Stimulated activated effector memory CD8-positive, alpha-beta T cell treated with anti-CD3 and anti-CD28 coated beads, Interleukin-12 subunit alpha, Interleukin-12 subunit beta, amount 100 ng/mL, for 72 hours (primary cell): ENCODE data around the gene SHPK.
A peak's percentile ranks its signal among the peaks of the same experiment; 100 is the strongest.

Experiments
- ATAC-seq: fragments of 150-1000 bp; cut with Tn5 transposase; 2 replicates; pipeline ENCODE4 v1.10.0; 2021
- DNase-seq, 2 donors: peaks; one replicate each; pipeline ENCODE4 v3.0.0; 2021 to 2022; ENCODE audit warnings: low spot score in 2 of 2
- H3K27ac Mint-ChIP-seq: one replicate; pipeline ENCODE4 v1.8.0; 2022; ENCODE audit warnings: mild to moderate bottlenecking, mixed read lengths
- H3K36me3 Mint-ChIP-seq: one replicate; pipeline ENCODE4 v1.8.0; 2022; ENCODE audit warnings: mild to moderate bottlenecking, mixed read lengths
- H3K4me1 Mint-ChIP-seq: one replicate; pipeline ENCODE4 v1.8.0; 2022; ENCODE audit warnings: mixed read lengths
- H3K4me3 Mint-ChIP-seq: one replicate; pipeline ENCODE4 v1.8.0; 2022; ENCODE audit warnings: mild to moderate bottlenecking, mixed read lengths
- H3K9me3 Mint-ChIP-seq: one replicate; pipeline ENCODE4 v1.8.0; 2022; ENCODE audit warnings: mixed read lengths

SHPK gene

DNA sequence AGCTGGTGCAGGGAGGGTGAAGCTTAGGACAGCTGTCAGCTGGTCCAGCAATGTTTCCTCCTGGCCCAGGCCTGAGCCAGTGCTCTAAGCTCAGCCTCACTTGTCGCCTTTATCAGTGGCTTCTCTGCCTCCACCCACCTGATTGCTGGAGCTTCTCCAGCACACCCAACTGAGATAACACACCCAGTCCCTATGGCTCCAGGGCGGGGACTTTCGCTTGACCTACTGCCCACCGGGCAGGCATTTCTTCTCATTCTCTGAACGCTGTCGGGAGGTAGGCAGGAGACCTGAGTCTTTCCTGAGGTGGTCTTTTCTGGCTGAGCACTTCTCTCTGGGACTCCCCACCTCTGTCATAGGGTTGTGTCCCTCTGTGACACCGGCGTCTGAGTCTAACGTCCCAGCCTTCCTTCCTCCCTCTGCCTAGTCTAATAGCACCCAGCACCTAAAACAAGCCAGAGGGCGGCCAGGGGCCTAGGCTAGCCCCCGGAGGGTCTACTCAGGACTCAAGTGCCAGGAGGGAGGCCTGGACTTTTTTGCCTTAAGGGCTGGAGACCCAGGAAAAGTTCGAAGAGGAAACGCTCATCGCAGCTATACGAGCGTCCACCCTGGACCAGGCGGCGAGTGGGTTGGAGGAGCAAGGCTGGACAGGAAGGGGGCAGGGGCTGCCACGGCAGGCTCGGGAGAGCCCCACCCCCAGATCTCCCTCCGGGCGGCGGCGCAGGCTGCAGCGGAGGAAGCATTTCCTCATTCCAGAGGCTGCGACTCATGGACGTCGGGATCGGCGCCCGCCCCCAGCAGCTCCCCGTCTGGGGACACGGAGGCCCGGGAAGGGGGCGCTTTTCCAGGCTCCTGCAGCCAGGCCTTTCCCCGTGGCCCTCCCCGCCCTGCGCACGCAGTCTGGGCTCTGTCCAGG lies 31.6 kb upstream of the SHPK start:
- Mint-ChIP-seq H3K27ac (peak overlapping the region; percentile 95), H3K4me3 (peak overlapping the region; percentile 93), H3K9me3 (no peaks in the 10 kb centered on the region), H3K36me3 (peaks cover 60% of the 10 kb centered on the region), H3K4me1 (peaks cover 29% of the 10 kb centered on the region)
- DNase-seq (no peak), ATAC-seq (peak; percentile 1)

DNA sequence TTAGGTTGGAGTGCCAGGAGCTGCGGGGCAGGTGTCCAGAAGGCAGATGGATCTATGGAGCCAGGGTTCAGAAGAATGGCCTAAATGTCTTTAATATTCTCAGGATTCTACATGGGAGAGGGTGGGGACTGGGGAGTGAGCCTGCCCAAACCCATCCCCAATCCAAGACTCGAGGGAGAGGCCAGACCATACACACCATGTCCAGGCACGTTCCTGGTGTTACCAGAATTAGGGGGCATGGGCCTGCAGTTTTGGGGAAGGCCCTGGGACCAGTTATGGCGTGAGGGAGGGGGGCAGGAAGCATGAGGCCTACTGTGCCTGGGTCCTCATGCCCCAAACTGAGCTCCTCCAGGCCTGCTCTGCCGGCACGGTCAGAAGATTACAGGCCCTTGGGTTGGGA lies 30.5 kb upstream of the SHPK start:
- no peak for ATAC-seq
- no peaks in the 10 kb centered on the region for H3K9me3 Mint-ChIP-seq

DNA sequence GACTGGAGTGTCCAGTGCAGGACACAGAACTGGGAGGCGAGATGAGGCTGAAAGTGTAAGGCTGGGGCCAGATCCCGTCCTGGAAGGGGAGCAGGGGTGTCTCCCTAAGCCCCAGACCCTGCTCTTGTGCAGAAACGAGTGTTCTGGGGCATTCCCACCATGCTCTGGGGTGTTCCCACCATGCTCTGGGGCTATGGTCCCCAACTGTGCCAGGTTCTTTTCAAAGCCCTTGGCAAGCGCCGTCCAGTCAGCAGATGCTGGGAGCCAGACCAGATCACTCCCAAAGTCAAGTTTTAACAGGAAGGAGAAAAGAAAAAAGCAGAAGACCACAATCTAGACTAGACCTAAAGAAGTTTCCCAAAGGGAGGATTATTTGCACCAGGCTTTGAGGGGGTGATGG lies 29.8 kb upstream of the SHPK start:
- Mint-ChIP-seq H3K27ac (peak overlapping the region; percentile 3), H3K4me3 (peak overlapping the region; percentile 93), H3K36me3 (peaks cover 44% of the 10 kb centered on the region), H3K4me1 (peaks cover 29% of the 10 kb centered on the region), H3K9me3 (no peaks in the 10 kb centered on the region)
- DNase-seq (no peak), ATAC-seq (no peak)

More for the DNA sequence above, 30.5 kb upstream of the SHPK start:
- Mint-ChIP-seq H3K4me1 (peaks cover 29% of the 10 kb centered on the region), H3K4me3 (peak overlapping the region; percentile 93), H3K36me3 (peaks cover 51% of the 10 kb centered on the region), H3K27ac (peak overlapping the region; percentile 3)
- DNase-seq: no peak

DNA sequence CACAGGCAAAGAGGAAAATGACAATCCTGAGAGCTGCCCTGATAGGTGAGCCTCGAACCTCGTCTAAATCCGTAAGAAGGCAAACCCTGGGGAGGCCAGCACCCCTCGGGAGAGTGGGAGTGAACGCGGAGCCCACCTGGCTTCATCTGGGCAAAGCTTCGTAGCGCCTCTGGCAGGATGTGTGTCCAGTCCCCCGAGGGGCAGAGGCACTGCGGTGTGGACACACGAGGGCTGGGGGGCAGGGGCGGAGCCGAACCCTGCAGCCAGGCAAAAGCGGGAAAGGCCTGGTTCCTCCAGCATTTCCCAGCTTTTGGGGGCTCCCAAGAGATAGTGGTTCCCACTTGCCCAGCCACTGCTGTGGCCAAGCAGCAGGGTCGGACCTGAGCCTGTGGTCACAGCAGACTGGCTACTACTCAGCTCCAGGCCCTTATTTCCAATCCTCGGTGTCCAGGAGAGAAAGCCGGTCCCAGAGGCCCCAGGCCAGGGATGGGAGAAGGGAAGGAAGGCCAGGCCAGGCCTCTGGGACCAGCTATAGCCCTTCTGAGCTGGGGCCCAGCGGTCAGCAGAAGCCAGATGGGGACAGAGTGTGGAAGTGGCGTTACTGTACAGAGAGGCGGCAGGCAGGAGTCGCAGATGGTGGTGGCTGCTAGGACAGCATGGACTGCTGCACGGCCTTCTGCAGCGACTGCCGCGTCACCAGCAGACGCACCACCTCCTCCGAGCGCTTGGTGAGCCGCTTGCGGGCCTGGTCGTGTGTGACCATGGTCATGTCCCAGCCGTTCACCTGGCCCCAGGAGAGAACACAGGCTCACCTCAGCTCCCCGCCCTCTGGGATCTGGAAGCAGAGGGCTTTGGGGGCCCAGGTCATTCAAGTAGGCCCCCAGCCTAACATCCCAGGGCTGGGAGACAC lies 27.3 kb upstream of the SHPK start:
- Mint-ChIP-seq H3K36me3 (peaks cover 20% of the 10 kb centered on the region), H3K9me3 (no peaks in the 10 kb centered on the region), H3K4me1 (peaks cover 22% of the 10 kb centered on the region), H3K27ac (no peak overlapping the region), H3K4me3 (no peak overlapping the region)
- DNase-seq: no peak
- no peak for ATAC-seq

DNA sequence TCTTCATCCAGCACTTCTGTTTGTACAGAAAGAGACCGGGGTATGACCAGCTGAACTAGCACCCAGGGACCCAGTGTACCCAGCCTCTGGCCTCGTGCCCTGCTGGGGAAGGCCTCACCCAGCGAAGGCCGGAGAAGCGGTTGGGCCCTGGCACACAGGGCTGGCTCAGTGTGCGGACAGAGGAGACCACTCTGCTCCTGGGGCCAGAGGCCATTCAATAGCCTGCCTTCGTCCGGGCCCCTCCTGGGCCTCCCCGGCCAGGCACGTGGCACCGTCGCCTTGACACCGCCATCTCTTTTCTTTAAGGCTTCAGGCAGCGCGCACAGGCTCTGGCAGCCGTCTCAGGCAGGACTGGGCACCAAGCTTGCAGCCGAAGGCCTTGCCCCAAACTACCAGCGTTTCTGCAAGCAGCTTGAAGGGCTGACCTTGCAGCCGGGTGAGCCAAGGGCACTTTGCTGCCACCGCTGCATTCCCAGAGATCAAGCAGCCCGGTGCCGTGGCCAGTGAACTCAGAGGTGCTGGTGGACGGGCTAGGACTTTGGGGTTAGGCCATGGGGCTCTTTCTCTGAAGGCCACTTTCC lies 24.4 kb upstream of the SHPK start:
- H3K9me3 Mint-ChIP-seq: no peaks in the 10 kb centered on the region
- no peak overlapping the region for H3K4me3 Mint-ChIP-seq
- peaks cover 18% of the 10 kb centered on the region for H3K36me3 Mint-ChIP-seq
- DNase-seq (no peak), ATAC-seq (no peak)
- no peak overlapping the region for H3K27ac Mint-ChIP-seq
- H3K4me1 Mint-ChIP-seq: peaks cover 6% of the 10 kb centered on the region

DNA sequence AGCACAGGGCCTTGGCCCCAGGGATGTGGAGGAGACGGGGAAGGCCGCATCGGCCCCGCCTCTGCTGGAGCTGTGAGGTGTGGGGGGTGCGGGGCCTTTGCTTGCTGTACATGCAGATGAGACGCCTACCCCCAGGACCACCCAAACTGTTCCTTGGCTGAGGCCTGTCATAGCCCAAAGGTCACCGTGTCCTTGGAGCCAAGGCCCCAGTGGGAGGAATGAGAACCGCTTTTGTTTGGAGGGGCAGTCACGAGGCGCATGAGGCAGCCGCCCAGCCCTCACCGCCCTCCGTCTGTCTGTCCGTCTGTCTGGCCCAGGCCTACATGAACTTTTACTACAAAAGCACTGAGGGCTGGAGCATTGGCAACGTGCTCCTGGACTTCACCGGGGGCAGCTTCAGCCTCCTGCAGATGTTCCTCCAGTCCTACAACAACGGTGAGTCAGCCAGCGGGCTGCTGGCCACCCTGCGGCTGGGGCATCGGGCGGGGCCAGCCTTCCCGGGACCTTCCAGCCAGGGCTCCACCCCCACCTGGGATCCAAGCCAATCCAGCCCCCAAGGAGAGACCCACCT lies 23.6 kb upstream of the SHPK start:
- ATAC-seq (no peak), DNase-seq (no peak)
- Mint-ChIP-seq H3K27ac (no peak overlapping the region), H3K36me3 (peaks cover 13% of the 10 kb centered on the region), H3K4me3 (no peak overlapping the region), H3K9me3 (no peaks in the 10 kb centered on the region), H3K4me1 (no peaks in the 10 kb centered on the region)

DNA sequence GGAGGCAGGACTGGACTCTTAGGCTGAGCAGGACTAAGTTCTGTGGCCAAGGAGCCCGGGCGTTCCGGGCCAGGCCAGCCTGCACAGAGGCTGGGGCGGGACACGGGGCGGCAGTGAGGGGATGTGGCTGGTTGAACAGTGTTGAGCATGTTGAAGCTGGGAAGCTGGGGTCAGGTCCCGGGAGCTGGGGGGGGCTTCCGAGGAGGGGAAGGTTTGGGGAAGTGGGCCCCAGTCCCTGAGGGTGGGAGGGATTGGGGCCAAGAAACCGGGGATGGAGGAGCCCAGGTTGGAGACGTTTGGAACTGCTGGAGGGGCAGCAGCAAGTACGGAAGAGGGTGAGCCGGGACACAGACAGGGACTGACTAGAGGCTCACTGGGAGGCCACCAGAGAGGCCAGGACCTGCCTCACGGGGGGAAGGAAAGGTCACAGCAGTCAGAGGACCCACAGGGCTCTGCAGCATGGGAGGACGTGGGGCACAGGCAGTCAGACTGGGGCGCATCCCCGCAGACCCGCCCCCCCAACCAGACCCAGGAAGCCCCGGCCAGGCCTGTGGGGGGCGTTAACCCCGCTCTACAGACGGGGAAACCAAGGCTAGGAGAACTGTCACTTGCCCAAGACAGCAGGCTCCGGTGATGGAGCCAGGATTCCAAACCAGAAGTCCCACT lies 22.9 kb upstream of the SHPK start:
- ATAC-seq: no peak
- no peak for DNase-seq
- no peaks in the 10 kb centered on the region for H3K9me3 Mint-ChIP-seq
- no peak overlapping the region for H3K4me3 Mint-ChIP-seq
- H3K4me1 Mint-ChIP-seq: no peaks in the 10 kb centered on the region
- H3K36me3 Mint-ChIP-seq: peaks cover 6% of the 10 kb centered on the region
- H3K27ac Mint-ChIP-seq: no peak overlapping the region

DNA sequence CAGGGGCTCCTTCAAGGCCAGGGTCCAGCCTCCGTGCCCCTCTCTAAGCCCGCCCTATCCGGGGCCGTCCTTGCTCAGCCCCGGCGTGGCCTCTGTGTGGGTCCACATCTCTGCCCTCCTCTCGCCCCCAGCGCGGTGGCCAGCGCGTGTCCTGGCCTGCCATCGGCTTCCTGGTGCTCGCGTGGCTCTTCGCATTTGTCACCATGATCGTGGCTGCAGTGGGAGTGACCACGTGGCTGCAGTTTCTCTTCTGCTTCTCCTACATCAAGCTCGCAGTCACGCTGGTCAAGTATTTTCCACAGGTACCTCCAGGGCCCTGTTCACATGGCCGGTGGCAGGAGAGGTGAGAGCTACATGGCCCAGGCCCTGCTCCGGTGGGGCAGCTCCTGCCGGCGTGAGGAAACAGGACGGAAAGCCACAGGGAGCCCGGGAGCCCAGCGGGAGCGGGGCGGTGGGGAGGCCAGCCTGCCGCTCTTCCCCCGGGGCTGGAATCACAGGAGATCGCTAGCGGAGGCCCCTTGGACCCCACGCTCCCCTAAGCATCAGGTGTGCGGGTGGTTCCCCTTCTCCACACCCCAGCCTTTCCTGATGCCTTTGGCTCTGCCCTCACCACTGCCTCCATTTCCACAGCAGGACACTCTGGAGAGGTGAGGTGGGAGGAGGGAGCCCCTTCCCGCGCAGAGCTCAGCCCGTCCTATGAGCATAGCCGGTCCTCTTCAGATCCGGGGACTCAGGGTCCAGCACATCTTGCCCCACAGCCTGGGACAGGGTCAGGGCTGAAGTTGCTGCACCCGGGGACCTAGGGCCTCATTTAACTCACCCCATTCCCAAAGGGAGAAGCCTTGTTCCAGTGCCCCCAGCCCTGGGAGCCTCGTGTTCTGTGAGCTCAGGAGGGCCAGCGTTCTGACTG lies 22.1 kb upstream of the SHPK start:
- DNase-seq (no peak), ATAC-seq (no peak)
- Mint-ChIP-seq H3K9me3 (no peaks in the 10 kb centered on the region), H3K4me3 (no peak overlapping the region), H3K36me3 (peaks cover 6% of the 10 kb centered on the region), H3K27ac (no peak overlapping the region), H3K4me1 (no peaks in the 10 kb centered on the region)

DNA sequence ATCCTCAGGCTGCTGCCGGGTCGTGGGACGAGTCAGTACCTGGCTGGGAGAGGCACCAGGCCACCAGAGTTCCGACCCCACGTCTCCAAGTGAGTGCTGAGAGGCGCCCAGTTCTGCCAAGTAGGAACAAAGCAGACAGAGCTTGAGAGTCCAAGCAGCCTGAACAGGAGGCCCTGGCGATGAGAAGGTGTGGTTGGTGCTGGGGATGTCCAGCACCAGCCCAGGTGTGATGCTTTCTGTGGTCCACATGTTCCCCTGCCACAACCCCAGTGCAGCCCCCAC lies 21.5 kb upstream of the SHPK start:
- Mint-ChIP-seq H3K4me3 (no peak overlapping the region), H3K27ac (no peak overlapping the region), H3K9me3 (no peaks in the 10 kb centered on the region), H3K4me1 (no peaks in the 10 kb centered on the region), H3K36me3 (peaks cover 6% of the 10 kb centered on the region)
- DNase-seq: no peak
- ATAC-seq: no peak

DNA sequence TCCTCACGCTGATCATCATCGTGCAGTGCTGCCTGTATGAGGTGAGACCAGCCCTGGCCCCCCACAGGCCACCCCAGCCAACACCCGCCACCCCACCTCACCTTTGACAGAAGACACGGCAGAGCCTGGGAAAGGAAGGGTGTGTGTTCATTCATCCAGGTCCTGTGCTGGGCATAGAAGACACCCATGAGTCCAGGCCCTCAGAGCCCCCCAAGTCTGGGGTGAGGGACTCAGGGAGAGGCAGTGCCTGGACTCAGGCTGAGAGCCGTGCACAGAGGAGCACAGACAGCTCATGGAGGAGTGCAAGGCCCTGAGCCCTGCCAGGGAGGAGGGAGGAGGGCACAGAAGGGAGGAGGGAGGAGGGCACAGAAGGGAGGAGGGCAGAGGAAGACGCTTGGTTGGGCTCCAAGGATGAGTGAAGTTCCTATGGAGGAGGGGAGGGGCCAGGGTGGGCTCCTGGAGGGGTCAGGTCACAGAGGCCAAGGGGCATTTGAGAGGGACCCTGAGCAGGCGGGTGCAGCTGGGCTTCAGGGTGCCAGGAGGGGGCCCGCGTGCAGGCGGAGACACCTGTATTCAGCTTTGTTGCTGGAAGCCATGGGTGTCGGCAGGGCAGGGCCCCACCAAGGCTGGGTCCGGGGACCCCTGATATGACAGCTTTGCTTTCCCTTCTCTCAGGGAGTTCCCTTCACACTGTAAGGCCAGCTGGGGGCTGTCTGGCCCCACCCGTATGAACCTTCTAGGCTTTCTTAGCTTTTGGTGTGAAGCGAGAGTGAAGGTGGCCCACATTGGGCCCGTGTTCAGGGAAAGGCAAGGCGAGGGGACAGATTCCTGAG lies 20.9 kb upstream of the SHPK start:
- no peak for DNase-seq
- H3K4me1 Mint-ChIP-seq: no peaks in the 10 kb centered on the region
- peaks cover 6% of the 10 kb centered on the region for H3K36me3 Mint-ChIP-seq
- no peak overlapping the region for H3K4me3 Mint-ChIP-seq
- ATAC-seq: no peak
- H3K9me3 Mint-ChIP-seq: no peaks in the 10 kb centered on the region
- H3K27ac Mint-ChIP-seq: peak overlapping the region; percentile 52

DNA sequence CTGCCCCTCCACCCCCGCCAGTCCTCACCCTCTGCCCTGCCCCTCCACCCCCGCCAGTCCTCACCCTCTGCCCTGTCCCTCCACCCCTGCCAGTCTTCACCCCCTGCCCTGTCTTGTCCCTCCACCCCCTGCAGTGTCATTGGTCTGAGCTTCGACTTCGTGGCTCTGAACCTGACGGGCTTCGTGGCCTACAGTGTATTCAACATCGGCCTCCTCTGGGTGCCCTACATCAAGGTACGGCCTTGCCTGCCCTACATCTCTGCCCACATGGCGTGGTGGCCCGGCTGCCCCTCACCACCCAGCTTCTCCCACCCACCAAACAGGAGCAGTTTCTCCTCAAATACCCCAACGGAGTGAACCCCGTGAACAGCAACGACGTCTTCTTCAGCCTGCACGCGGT lies 20.3 kb upstream of the SHPK start:
- Mint-ChIP-seq H3K36me3 (peaks cover 6% of the 10 kb centered on the region), H3K4me3 (no peak overlapping the region), H3K27ac (peak overlapping the region; percentile 52), H3K4me1 (no peaks in the 10 kb centered on the region), H3K9me3 (no peaks in the 10 kb centered on the region)
- DNase-seq: no peak
- ATAC-seq: no peak

DNA sequence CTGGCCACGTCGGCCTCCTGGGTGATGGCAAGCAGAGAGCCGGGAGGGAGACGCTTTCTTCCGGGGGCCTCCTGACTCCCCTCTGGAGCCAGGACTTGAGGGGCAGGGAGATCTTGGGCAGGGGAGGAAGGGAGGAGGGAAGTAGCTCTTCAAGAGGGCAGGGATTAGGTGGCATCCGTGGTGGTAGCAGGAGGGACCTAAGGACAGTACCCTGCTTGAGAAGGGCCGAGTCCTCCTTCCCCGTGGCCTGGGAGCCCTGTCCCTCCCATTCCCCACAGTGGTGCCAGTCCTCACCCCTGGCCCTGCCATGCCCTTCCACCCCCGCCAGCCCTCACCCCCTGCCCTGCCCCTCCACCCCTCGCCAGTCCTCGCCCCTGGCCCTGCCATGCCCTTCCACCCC lies 19.7 kb upstream of the SHPK start:
- no peaks in the 10 kb centered on the region for H3K4me1 Mint-ChIP-seq
- no peak for ATAC-seq
- H3K4me3 Mint-ChIP-seq: no peak overlapping the region
- no peaks in the 10 kb centered on the region for H3K9me3 Mint-ChIP-seq
- DNase-seq: no peak
- H3K27ac Mint-ChIP-seq: no peak overlapping the region
- peaks cover 6% of the 10 kb centered on the region for H3K36me3 Mint-ChIP-seq

DNA sequence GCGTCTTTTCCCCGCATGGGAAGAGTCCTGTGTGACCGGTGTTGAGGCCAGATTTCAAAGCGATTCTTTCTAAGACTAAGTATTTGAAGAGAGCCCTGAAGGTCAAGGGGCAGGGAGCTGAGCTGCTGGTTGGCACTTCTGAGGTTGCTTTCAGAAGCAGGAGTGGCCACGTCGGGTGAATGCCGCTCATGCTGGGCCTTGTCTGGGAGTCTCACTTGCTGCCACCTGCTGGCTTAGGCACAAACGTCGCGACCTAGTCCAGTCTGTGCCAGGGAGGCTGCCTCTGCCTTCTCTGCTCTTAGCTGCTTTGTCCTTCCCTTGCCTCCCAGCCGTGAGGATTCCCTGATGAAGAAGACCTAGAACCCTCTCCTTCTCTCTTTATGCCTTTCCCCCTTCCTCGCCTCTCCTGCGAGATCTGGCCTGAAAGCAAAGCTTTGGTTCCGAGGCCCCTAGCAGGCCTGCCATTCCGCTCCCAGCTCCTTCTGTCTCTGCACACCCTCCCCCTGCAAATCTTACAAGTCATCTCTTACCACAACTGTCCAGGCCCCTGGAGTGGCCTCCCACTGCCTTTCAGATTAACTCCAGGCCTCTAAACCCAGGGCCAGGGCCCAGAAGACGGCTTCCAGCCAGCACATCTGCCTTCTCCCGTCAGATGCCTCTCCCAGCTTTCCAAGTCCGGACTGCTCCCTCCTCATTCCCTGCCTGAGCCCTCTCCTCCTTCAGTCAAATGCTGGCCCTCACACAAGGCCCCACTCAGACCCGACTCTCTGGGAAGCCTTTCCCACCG lies 11.9 kb upstream of the SHPK start:
- Mint-ChIP-seq H3K9me3 (no peaks in the 10 kb centered on the region), H3K4me3 (no peak overlapping the region), H3K36me3 (peaks cover 39% of the 10 kb centered on the region), H3K27ac (peak overlapping the region; percentile 15), H3K4me1 (peaks cover 16% of the 10 kb centered on the region)
- DNase-seq: no peak
- peak; percentile 56 for ATAC-seq
